ENCODE results near the gene ATP6V0A4. TPM values are rescaled to one million over a fixed set of nuclear protein-coding genes. Genes with fewer than 3 reads are reported as not detected.

The ATP6V0A4 gene
- total RNA-seq, result 0.40 and 0.79 TPM in 2 replicates

GRCh38 chr7:138797715-138798320, at the start of gene ATP6V0A4, which contains the start of gene TMEM213:
TSS of gene ATP6V0A4 (minus strand) at chr7:138798196. CDS start at chr7:138771247, 26,949 bp downstream.
TSS of gene TMEM213 (plus strand) at chr7:138797994. CDS start at chr7:138798105, 111 bp downstream.

GRCh38 chr7:138700857-138701536, 97.0 kb downstream of the ATP6V0A4 start, which contains the start of gene SVOPL:
TSS of gene SVOPL (minus strand) at chr7:138701362. CDS start at chr7:138679045, 22,317 bp downstream.

Other genes starting within 250 kb of the ATP6V0A4 start
- under 0.01 TPM in 1 of 2 replicates, not detected in the other for gene SVOPL, start 96.8 kb downstream of the ATP6V0A4 start, total RNA-seq
- gene TMEM213, start 202 bp downstream of the ATP6V0A4 start, total RNA-seq, result not detected in 2 replicates
- gene KIAA1549, start 183.2 kb upstream of the ATP6V0A4 start, total RNA-seq, result 3.5 and 4.8 TPM in 2 replicates
- gene ZC3HAV1L, start 237.8 kb upstream of the ATP6V0A4 start, total RNA-seq, result 31.3 and 31.9 TPM in 2 replicates

Data from thoracic aorta endothelial cell (primary cell).